ENCODE results near the gene LMBR1L. TPM values are rescaled to one million over a fixed set of nuclear protein-coding genes. Genes with fewer than 3 reads are reported as not detected.

LMBR1L gene
- total RNA-seq, 1 experiment from 2014 or later, result 27.8 TPM

DNA sequence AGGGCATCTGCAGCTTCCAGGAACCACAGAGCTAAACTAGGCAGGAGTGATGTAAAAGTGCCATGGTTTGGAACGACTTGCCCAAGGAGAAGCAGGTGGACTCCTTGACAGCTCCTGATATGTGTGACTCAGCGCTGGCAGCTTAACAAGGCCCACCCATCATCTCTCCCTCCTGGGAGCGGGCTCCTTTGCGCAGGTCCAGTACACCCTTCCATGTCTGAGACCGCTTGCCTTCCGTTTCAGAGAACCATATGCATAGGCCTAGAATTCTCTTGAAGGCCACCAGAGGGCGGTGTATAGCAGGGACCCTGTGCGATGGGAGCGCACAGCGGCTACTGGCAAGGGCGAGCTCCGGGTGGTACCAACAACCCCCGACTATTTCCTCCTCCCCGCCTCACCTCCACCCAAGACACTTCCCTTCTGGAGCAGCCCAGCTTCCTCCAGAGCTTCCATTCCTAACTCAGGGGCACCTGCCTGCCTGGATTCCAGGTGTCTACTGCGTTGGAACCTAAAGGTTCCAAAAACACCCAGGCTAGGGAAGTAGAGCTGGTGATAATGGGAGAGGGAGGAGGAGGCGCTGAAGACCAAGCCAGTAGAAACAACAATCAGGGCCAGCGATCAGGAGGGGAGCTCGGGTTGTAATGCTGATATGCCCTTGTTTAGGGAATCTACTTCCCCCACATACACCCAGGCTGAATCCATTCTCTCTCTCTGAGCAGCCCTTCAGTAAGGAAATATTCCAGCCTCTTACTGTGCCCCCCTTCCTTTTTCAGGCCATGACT is 22.3 kb downstream of the LMBR1L start:
- peak; percentile 93 for DNase-seq (ENCODE audit: unreplicated experiment)
- Mint-ChIP-seq H3K9me3 (ENCODE audit: unreplicated experiment) (no peaks in the 10 kb centered on the region), H3K4me1 (ENCODE audit: insufficient read depth, unreplicated experiment) (peaks cover 8% of the 10 kb centered on the region), H3K4me3 (ENCODE audit: unreplicated experiment) (no peak overlapping the region), H3K27ac (ENCODE audit: low read depth, unreplicated experiment) (no peak overlapping the region), H3K36me3 (ENCODE audit: insufficient read depth, unreplicated experiment) (no peaks in the 10 kb centered on the region), H3K27me3 (ENCODE audit: insufficient read depth, unreplicated experiment) (no peaks in the 10 kb centered on the region)
- no TSS peak for BruUV-seq (replicated peaks)
- intact Hi-C loops (cut with micrococcal nuclease), result loop anchor here (1.0 to 2.0 kb wide), 3 partner anchors 20 to 147 kb away; partner anchors contain the start of gene RHEBL1
- TF ChIP-seq, protein P1, sequence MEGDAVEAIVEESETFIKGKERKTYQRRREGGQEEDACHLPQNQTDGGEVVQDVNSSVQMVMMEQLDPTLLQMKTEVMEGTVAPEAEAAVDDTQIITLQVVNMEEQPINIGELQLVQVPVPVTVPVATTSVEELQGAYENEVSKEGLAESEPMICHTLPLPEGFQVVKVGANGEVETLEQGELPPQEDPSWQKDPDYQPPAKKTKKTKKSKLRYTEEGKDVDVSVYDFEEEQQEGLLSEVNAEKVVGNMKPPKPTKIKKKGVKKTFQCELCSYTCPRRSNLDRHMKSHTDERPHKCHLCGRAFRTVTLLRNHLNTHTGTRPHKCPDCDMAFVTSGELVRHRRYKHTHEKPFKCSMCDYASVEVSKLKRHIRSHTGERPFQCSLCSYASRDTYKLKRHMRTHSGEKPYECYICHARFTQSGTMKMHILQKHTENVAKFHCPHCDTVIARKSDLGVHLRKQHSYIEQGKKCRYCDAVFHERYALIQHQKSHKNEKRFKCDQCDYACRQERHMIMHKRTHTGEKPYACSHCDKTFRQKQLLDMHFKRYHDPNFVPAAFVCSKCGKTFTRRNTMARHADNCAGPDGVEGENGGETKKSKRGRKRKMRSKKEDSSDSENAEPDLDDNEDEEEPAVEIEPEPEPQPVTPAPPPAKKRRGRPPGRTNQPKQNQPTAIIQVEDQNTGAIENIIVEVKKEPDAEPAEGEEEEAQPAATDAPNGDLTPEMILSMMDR (IDR thresholded peaks at IDR 0.05; ENCODE audit: unreplicated experiment), result peak; percentile 79
- CTCF ChIA-PET, result interaction anchor here (0.5 to 4.6 kb wide), 39 partner anchors 8 to 468 kb away, joined by 3 to 99 read pairs (median 8); partner anchors contain the start of genes KMT2D, LMBR1L and RHEBL1
- POLR2A ChIA-PET, result interaction anchor here (1.0 to 2.3 kb wide), 11 partner anchors 12 to 147 kb away, joined by 3 to 19 read pairs (median 3); partner anchors contain the start of genes LMBR1L, RHEBL1 and TUBA1B

DNA sequence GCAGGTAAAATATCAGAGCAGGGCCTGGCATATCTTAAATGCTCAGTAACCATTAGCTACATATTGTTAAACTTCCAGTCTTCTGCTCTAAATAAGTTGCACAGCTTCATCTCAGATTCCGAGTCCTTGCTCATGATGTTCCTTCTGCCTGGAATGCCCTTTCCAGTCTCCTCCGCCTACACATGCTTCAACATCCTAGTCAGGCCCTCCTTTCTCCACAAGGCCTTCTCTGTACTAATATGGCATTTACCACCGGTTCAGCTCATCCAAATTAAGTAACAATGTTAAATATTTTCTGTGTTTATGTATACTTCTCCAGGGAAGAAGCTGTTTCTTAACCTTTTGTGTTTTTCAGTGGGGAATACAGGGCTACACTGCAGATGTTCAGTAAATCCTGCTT is 24.5 kb downstream of the LMBR1L start:
- H3K36me3 Mint-ChIP-seq (ENCODE audit: insufficient read depth, unreplicated experiment), result no peaks in the 10 kb centered on the region
- peaks cover 12% of the 10 kb centered on the region for H3K4me1 Mint-ChIP-seq (ENCODE audit: insufficient read depth, unreplicated experiment)
- ChIA-PET CTCF (interaction anchor here (0.6 to 4.6 kb wide), 10 partner anchors 9 to 1375 kb away, joined by 3 to 99 read pairs (median 4); partner anchors contain the start of genes DHH and LMBR1L), POLR2A (interaction anchor here (0.8 to 1.4 kb wide), 4 partner anchors 16 to 44 kb away, joined by 3 to 6 read pairs (median 4); partner anchors contain the start of genes RHEBL1 and TUBA1B)
- H3K4me3 Mint-ChIP-seq (ENCODE audit: unreplicated experiment), result no peak overlapping the region
- no TSS peak for BruUV-seq (replicated peaks)
- TF ChIP-seq, protein P1 (IDR thresholded peaks at IDR 0.05; ENCODE audit: unreplicated experiment), result no peak
- peaks cover 10% of the 10 kb centered on the region for H3K27me3 Mint-ChIP-seq (ENCODE audit: insufficient read depth, unreplicated experiment)
- H3K27ac Mint-ChIP-seq (ENCODE audit: low read depth, unreplicated experiment), result no peak overlapping the region
- H3K9me3 Mint-ChIP-seq (ENCODE audit: unreplicated experiment), result no peaks in the 10 kb centered on the region
- DNase-seq (ENCODE audit: unreplicated experiment), result no peak
- intact Hi-C loops (cut with micrococcal nuclease), result no loop called here

DNA sequence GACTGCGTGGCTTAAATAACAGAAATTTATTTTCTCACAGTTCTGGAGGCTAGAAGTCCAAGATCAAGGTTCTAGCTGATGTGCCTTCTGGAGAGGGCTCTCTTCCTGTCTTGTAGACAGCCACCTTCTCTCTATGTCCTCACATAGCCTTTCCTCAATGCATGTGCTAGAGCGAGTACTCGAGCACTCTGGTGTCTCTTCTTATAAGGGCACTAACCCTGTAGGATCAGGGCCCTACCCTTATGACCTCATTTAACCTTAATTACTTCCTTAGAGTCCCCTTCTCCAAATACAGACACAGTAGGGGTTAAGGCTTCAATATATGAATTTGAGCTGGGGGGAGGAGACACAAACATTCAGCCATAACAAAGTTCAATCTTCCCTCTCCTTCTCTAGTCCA is 26.2 kb downstream of the LMBR1L start:
- no peak overlapping the region for H3K4me3 Mint-ChIP-seq (ENCODE audit: unreplicated experiment)
- no peak for DNase-seq (ENCODE audit: unreplicated experiment)
- CTCF ChIA-PET, result interaction anchor here (0.6 to 3.2 kb wide), 9 partner anchors 9 to 158 kb away, joined by 3 to 31 read pairs (median 4); partner anchors contain the start of gene RHEBL1
- TF ChIP-seq, protein P1 (IDR thresholded peaks at IDR 0.05; ENCODE audit: unreplicated experiment), result no peak
- H3K4me1 Mint-ChIP-seq (ENCODE audit: insufficient read depth, unreplicated experiment), result peaks cover 12% of the 10 kb centered on the region
- no peak overlapping the region for H3K27ac Mint-ChIP-seq (ENCODE audit: low read depth, unreplicated experiment)
- intact Hi-C loops (cut with micrococcal nuclease), result no loop called here
- H3K9me3 Mint-ChIP-seq (ENCODE audit: unreplicated experiment), result no peaks in the 10 kb centered on the region
- POLR2A ChIA-PET, result interaction anchor here (0.7 to 1.2 kb wide), 2 partner anchors 36 to 46 kb away, joined by 5 to 6 read pairs; partner anchors contain the start of gene TUBA1B
- peaks cover 20% of the 10 kb centered on the region for H3K27me3 Mint-ChIP-seq (ENCODE audit: insufficient read depth, unreplicated experiment)
- H3K36me3 Mint-ChIP-seq (ENCODE audit: insufficient read depth, unreplicated experiment), result no peaks in the 10 kb centered on the region
- BruUV-seq (replicated peaks), result no TSS peak

DNA sequence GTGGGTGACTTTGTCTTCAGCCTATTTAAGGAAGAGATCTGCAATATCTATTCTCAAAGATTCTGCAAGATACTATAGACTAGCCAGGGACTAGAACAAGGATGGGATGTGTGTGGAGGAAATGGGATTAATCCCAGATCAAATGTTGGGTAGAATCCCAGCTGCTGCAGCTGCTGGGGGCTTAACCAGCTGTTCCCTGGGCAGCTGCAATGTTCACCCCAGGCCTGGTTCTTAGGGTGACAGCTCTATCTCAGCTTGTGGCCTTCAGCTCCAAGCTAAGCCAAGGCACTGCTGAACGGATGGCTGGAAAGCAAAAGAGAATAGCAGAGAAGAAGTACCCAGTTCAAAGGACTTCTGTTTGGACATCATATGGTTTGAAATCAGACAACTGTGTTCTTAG is 30.9 kb downstream of the LMBR1L start:
- ChIA-PET CTCF (interaction anchor here (3.4 kb wide), 1 partner anchor 9 kb away, joined by 26 read pairs; no protein-coding TSS in a partner anchor), POLR2A (interaction anchor here (0.6 to 2.1 kb wide), 4 partner anchors 10 to 42 kb away, joined by 3 to 6 read pairs (median 4); partner anchors contain the start of gene RHEBL1)
- no peak overlapping the region for H3K4me3 Mint-ChIP-seq (ENCODE audit: unreplicated experiment)
- no peaks in the 10 kb centered on the region for H3K36me3 Mint-ChIP-seq (ENCODE audit: insufficient read depth, unreplicated experiment)
- peaks cover 20% of the 10 kb centered on the region for H3K27me3 Mint-ChIP-seq (ENCODE audit: insufficient read depth, unreplicated experiment)
- H3K27ac Mint-ChIP-seq (ENCODE audit: low read depth, unreplicated experiment), result no peak overlapping the region
- no peak for DNase-seq (ENCODE audit: unreplicated experiment)
- H3K9me3 Mint-ChIP-seq (ENCODE audit: unreplicated experiment), result no peaks in the 10 kb centered on the region
- TF ChIP-seq, protein P1 (IDR thresholded peaks at IDR 0.05; ENCODE audit: unreplicated experiment), result no peak
- H3K4me1 Mint-ChIP-seq (ENCODE audit: insufficient read depth, unreplicated experiment), result peaks cover 4% of the 10 kb centered on the region
- BruUV-seq (replicated peaks), result no TSS peak
- intact Hi-C loops (cut with micrococcal nuclease), result no loop called here
